ENCODE results near the gene MBD1. TPM values are rescaled to one million over a fixed set of nuclear protein-coding genes. Genes with fewer than 3 reads are reported as not detected.

Gene MBD1
- total RNA-seq = 95.6 and 104 TPM in 2 replicates

- intact Hi-C loops (cut with micrococcal nuclease) = loop anchor here (1.0 to 10.0 kb wide), 8 partner anchors 15 to 1447 kb away; partner anchors contain the start of genes ACAA2, CFAP53, RPL17 and SKA1
Observed at GRCh38 chr18:50281295-50281971, at the start of gene MBD1. Gene MBD1 (minus strand): TSS chr18:50281523. CDS start chr18:50279992, 1,531 bp downstream.

- intact Hi-C loops (cut with micrococcal nuclease) = no loop called here
Observed at GRCh38 chr18:50330176-50330575, 48.9 kb upstream of the MBD1 start.

- intact Hi-C loops (cut with micrococcal nuclease) = no loop called here
Observed at GRCh38 chr18:50327983-50328382, 46.7 kb upstream of the MBD1 start.

GRCh38 chr18:50320719-50321118 is 39.4 kb upstream of the MBD1 start:
- intact Hi-C loops (cut with micrococcal nuclease) = loop anchor here (1.0 to 5.0 kb wide), 2 partner anchors 13 to 33 kb away; partner anchors contain the start of gene CXXC1

- intact Hi-C loops (cut with micrococcal nuclease) = no loop called here
Observed at GRCh38 chr18:50315100-50315871, 34.0 kb upstream of the MBD1 start.

- intact Hi-C loops (cut with micrococcal nuclease) = no loop called here
Observed at GRCh38 chr18:50313873-50314460, 32.6 kb upstream of the MBD1 start.

GRCh38 chr18:50313031-50313607 is 31.8 kb upstream of the MBD1 start:
- intact Hi-C loops (cut with micrococcal nuclease) = no loop called here

GRCh38 chr18:50312296-50313030 is 31.1 kb upstream of the MBD1 start:
- intact Hi-C loops (cut with micrococcal nuclease) = no loop called here

- intact Hi-C loops (cut with micrococcal nuclease) = no loop called here
Observed at GRCh38 chr18:50311650-50312049, 30.3 kb upstream of the MBD1 start.

- intact Hi-C loops (cut with micrococcal nuclease) = no loop called here
Observed at GRCh38 chr18:50310080-50310479, 28.8 kb upstream of the MBD1 start.

GRCh38 chr18:50308851-50309250 is 27.5 kb upstream of the MBD1 start:
- intact Hi-C loops (cut with micrococcal nuclease) = loop anchor here (5.0 kb wide), 2 partner anchors 42 to 497 kb away; partner anchors contain the start of genes ACAA2 and CFAP53

GRCh38 chr18:50307738-50308470 is 26.6 kb upstream of the MBD1 start:
- intact Hi-C loops (cut with micrococcal nuclease) = loop anchor here (1.0 to 5.0 kb wide), 7 partner anchors 10 to 496 kb away; partner anchors contain the start of genes ACAA2, CFAP53, CXXC1 and MBD1

GRCh38 chr18:50307400-50307737 is 26.0 kb upstream of the MBD1 start:
- intact Hi-C loops (cut with micrococcal nuclease) = loop anchor here (1.0 to 5.0 kb wide), 7 partner anchors 9 to 495 kb away; partner anchors contain the start of genes ACAA2, CFAP53, CXXC1 and MBD1

- intact Hi-C loops (cut with micrococcal nuclease) = loop anchor here (1.0 to 5.0 kb wide), 7 partner anchors 9 to 495 kb away; partner anchors contain the start of genes ACAA2, CFAP53, CXXC1 and MBD1
Observed at GRCh38 chr18:50306944-50307343, 25.6 kb upstream of the MBD1 start.

GRCh38 chr18:50301074-50301473 is 19.8 kb upstream of the MBD1 start:
- intact Hi-C loops (cut with micrococcal nuclease) = no loop called here

- intact Hi-C loops (cut with micrococcal nuclease) = no loop called here
Observed at GRCh38 chr18:50299626-50300388, 18.5 kb upstream of the MBD1 start.

GRCh38 chr18:50298443-50299284 is 17.3 kb upstream of the MBD1 start:
- intact Hi-C loops (cut with micrococcal nuclease) = loop anchor here (1.0 kb wide), 3 partner anchors 9 to 17 kb away; partner anchors contain the start of genes CXXC1 and MBD1
